GM19023 (cell line): ENCODE data around the gene OTUB2.

Source experiments
- ATAC-seq: cut with Tn5 transposase; IDR thresholded peaks from one replicate; pipeline ENCODE4 v1.9.1; 2021; ENCODE audit warnings: mild to moderate bottlenecking, moderate library complexity; ENCODE audit not compliant: unreplicated experiment

Gene OTUB2

GRCh38 chr14:94093418-94093817 lies 67.3 kb downstream of the OTUB2 start:
- ATAC-seq = no peak

- no peak for ATAC-seq
These were observed 71.0 kb downstream of the OTUB2 start for GRCh38 chr14:94097091-94097490.
